Ovary (tissue), 9 donors: ENCODE data around the gene PCNT. TPM values are rescaled to one million over a fixed set of nuclear protein-coding genes. Genes with fewer than 3 reads are reported as not detected.

ENCODE experiments used
- DNase-seq, 5 donors: peaks; one replicate each; pipeline ENCODE4 v3.0.0-alpha.2; 2019 to 2020
- H3K27ac ChIP-seq, 2 donors: fragments of 200-600 bp; one replicate each; pipeline versions ENCODE4 v1.5.1 to v1.8.0; 2019 to 2022
- H3K27me3 ChIP-seq: fragments of 200-600 bp; one replicate; pipeline ENCODE4 v1.8.0; 2022
- H3K36me3 ChIP-seq: fragments of 200-600 bp; sonication (generic); one replicate; pipeline ENCODE4 v1.5.1; 2019
- H3K4me1 ChIP-seq: one replicate; pipeline ENCODE4 v1.8.1; 2013; ENCODE audit warnings: mild to moderate bottlenecking, moderate library complexity; ENCODE audit not compliant: insufficient read depth
- H3K4me3 ChIP-seq: fragments of 200-600 bp; sonication (generic); one replicate; pipeline ENCODE4 v1.5.1; 2017
- H3K9me3 ChIP-seq, 2 donors: fragments of 200-600 bp in 1 of 2; sonication (generic) in 1 of 2; one replicate each; pipeline versions ENCODE4 v1.5.1 to v1.8.1; 2013 to 2019; ENCODE audit warnings: mild to moderate bottlenecking in 1 of 2, moderate library complexity in 1 of 2
- CTCF ChIP-seq, 3 donors: fragments of 450-650 bp in 2 of 3; fragments of 200-600 bp in 1 of 3; IDR thresholded peaks; one replicate each; pipeline versions ENCODE4 v1.5.1 to v1.8.0; 2016 to 2022; ENCODE audit warnings: antibody characterized with exemption in 3 of 3, mild to moderate bottlenecking in 1 of 3
- EP300 ChIP-seq: sonication (generic); formaldehyde crosslinking; IDR thresholded peaks from one replicate; pipeline ENCODE4 v1.6.1; 2017; ENCODE audit warnings: antibody characterized with exemption
- POLR2A ChIP-seq: fragments of 450-650 bp; IDR thresholded peaks from one replicate; pipeline ENCODE4 v1.6.1; 2017; ENCODE audit warnings: antibody characterized with exemption, mild to moderate bottlenecking, moderate library complexity
- WGBS, 3 donors: extraction: QIAGEN DNeasy Blood & Tissue Kit in 1 of 3; methylation state at CpG; one replicate each; pipeline versions ENCODE4 v1.1.5 to v1.1.7; 2013 to 2017; 5-methylcytosine and 5-hydroxymethylcytosine counted together
- intact Hi-C, 4 donors: fragments of 100-400 bp; cut with DNase I; formaldehyde crosslinking; loops; one replicate each; pipeline versions ENCODE4 v1.11.0 to v1.15.1; 2022 to 2023
- polyA plus RNA-seq, 2 donors: library from polyadenylated mRNA; stranded (reverse); fragments of 200-250 nt in 1 of 2; fragments of 350-450 nt in 1 of 2; fragmentation: Illumina TruSeq in 1 of 2; extraction: RNeasy Lipid Tissue Mini Kit (QIAGEN cat#74804) in 1 of 2; gene quantifications; one replicate each; pipeline ENCODE4 v1.2.3, GENCODE V29; 2013 to 2014
- total RNA-seq, 7 donors: library from RNA; depleted of rRNA in 2 of 7; stranded (reverse); fragments of >200 nt in 2 of 7; fragmentation: NEBNext Ultra II Directional in 3 of 7; extraction: Animal tissue kit (Norgen Biotek cat#: 25700) in 3 of 7; gene quantifications; one replicate each; pipeline versions ENCODE4 v1.1.0 to v1.2.4, GENCODE V29; 2016 to 2023
- donor health status: DM: no; HTN: no; CAD: no; lungs with moderate emphysema.
- donor health status: DM: no; HTN: no; CAD: no.
- donor health status: Bipolar disorder and iron deficiency.
- donor health status: DM: yes; HTN: yes; CAD: no.
- donor health status: DM: no; HTN: no; CAD: no.
- donor health status: DM: yes; HTN: yes; CAD: no.

Gene PCNT
- total and polyA plus RNA-seq, 9 donors, result 11.1 to 28.2 (median 18.6) TPM

DNA sequence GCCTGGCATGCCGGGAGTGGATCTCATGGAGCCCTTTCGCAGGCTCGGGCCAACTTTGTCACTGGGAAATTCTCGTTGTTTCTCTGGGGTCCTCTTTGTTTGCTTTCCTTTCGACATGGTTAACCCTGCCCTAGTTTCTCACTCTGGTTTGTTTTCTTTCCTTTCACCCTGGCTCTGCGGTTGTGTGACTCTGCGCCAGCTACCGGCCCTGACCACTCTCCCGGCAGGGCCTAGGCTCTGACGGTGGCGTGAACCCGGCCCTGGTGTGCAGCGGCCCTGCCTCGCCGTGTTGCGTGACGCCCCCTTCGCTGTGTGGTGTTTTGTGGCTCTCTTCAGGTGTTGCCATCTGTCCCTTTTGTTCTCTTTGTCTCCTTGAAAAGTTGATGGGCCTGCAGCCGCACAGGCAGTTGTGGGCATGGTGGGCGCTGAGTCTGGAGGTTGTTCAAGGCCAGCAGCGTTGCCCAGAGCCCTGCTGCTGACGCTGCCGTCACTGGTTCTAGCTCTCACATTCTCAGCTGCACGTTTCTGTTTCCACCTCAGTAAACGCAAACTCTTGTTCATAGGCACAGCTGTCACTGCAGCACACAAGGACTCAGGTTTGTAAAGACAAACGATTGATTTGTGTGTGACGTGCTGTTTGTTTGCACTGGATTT is 70.1 kb downstream of the PCNT start:
- H3K27me3 ChIP-seq, result no peaks in the 10 kb centered on the region
- intact Hi-C loops, result no loop called here
- H3K4me1 ChIP-seq, result peaks cover 24% of the 10 kb centered on the region
- H3K4me3 ChIP-seq, result no peak overlapping the region
- no peak for DNase-seq
- no peaks in the 10 kb centered on the region for H3K9me3 ChIP-seq
- TF ChIP-seq POLR2A, result no peak
- TF ChIP-seq EP300, result no peak
- TF ChIP-seq CTCF (IDR thresholded peaks at IDR 0.05), result no peak
- H3K36me3 ChIP-seq, result no peaks in the 10 kb centered on the region
- WGBS, 3 donors, result 56 to 87% (median 73%) methylated on average over 27 of the region's 27 CpGs
- peak overlapping the region; percentile 44 to 87 for H3K27ac ChIP-seq

- Histone ChIP-seq H3K4me1 (peaks cover 24% of the 10 kb centered on the region), H3K9me3 (no peaks in the 10 kb centered on the region), H3K27me3 (no peaks in the 10 kb centered on the region), H3K36me3 (no peaks in the 10 kb centered on the region), H3K27ac (peak overlapping the region in 1 of 2 donors; percentile 87), H3K4me3 (no peak overlapping the region)
- TF ChIP-seq POLR2A (no peak), EP300 (no peak), CTCF (IDR thresholded peaks at IDR 0.05) (no peak)
- intact Hi-C loops, result no loop called here
- 59 to 86% (median 71%) methylated on average over 13 of the region's 13 CpGs for WGBS, 3 donors
- DNase-seq, result peak in 1 of 5 donors; percentile 24
These were observed 70.7 kb downstream of the PCNT start for GRCh38 chr21:46394595-46395104.

GRCh38 chr21:46397211-46397905 is 73.4 kb downstream of the PCNT start:
- H3K4me1 ChIP-seq, result peaks cover 17% of the 10 kb centered on the region
- H3K27ac ChIP-seq, result no peak overlapping the region
- no peaks in the 10 kb centered on the region for H3K27me3 ChIP-seq
- H3K4me3 ChIP-seq, result no peak overlapping the region
- no peaks in the 10 kb centered on the region for H3K9me3 ChIP-seq
- TF ChIP-seq POLR2A, result no peak
- TF ChIP-seq EP300, result no peak
- TF ChIP-seq CTCF (IDR thresholded peaks at IDR 0.05), result no peak
- DNase-seq, result no peak
- 93% methylated on average over 21 of the region's 21 CpGs for WGBS, 3 donors
- intact Hi-C loops, result no loop called here
- H3K36me3 ChIP-seq, result no peaks in the 10 kb centered on the region

DNA sequence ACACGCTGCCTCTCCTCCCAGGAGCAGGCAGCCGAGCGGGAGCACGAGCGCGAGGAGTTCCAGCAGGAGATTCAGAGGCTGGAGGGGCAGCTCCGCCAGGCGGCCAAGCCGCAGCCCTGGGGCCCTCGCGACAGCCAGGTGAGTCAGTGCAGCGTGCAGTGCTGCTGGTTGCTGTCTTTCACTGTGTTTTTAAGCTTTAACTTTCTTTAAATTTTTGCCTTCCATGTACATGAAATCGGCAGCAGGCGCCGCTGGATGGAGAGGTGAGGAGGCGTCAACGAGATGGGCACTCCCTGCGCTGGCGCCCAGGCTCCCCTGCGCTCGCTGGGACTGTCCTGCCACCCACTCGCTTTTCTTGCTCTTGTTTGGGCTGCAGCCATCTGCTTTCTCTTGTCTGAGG is 74.0 kb downstream of the PCNT start:
- H3K4me3 ChIP-seq, result no peak overlapping the region
- H3K4me1 ChIP-seq, result peaks cover 15% of the 10 kb centered on the region
- no peaks in the 10 kb centered on the region for H3K27me3 ChIP-seq
- no peaks in the 10 kb centered on the region for H3K9me3 ChIP-seq
- intact Hi-C loops, result no loop called here
- H3K27ac ChIP-seq, result no peak overlapping the region
- no peak for DNase-seq
- H3K36me3 ChIP-seq, result no peaks in the 10 kb centered on the region
- TF ChIP-seq POLR2A (no peak), CTCF (IDR thresholded peaks at IDR 0.05) (no peak), EP300 (no peak)
- WGBS, 3 donors, result 94 to 96% (median 96%) methylated on average over 22 of the region's 22 CpGs
